HG03460 (cell line): ENCODE measurements around the gene EDC4.
A peak's percentile ranks its signal among the peaks of the same experiment; 100 is the strongest.
"Not testable (repeated sequence)": the region's sequence is repeated elsewhere in the genome, so short reads cannot be mapped to it uniquely, and the experiment has no call there.

Experiments used
- ATAC-seq: cut with Tn5 transposase; IDR thresholded peaks from one replicate; pipeline ENCODE4 v1.9.1; 2021; ENCODE audit not compliant: unreplicated experiment

Gene EDC4, protein sequence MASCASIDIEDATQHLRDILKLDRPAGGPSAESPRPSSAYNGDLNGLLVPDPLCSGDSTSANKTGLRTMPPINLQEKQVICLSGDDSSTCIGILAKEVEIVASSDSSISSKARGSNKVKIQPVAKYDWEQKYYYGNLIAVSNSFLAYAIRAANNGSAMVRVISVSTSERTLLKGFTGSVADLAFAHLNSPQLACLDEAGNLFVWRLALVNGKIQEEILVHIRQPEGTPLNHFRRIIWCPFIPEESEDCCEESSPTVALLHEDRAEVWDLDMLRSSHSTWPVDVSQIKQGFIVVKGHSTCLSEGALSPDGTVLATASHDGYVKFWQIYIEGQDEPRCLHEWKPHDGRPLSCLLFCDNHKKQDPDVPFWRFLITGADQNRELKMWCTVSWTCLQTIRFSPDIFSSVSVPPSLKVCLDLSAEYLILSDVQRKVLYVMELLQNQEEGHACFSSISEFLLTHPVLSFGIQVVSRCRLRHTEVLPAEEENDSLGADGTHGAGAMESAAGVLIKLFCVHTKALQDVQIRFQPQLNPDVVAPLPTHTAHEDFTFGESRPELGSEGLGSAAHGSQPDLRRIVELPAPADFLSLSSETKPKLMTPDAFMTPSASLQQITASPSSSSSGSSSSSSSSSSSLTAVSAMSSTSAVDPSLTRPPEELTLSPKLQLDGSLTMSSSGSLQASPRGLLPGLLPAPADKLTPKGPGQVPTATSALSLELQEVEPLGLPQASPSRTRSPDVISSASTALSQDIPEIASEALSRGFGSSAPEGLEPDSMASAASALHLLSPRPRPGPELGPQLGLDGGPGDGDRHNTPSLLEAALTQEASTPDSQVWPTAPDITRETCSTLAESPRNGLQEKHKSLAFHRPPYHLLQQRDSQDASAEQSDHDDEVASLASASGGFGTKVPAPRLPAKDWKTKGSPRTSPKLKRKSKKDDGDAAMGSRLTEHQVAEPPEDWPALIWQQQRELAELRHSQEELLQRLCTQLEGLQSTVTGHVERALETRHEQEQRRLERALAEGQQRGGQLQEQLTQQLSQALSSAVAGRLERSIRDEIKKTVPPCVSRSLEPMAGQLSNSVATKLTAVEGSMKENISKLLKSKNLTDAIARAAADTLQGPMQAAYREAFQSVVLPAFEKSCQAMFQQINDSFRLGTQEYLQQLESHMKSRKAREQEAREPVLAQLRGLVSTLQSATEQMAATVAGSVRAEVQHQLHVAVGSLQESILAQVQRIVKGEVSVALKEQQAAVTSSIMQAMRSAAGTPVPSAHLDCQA (N-terminal part only)

DNA sequence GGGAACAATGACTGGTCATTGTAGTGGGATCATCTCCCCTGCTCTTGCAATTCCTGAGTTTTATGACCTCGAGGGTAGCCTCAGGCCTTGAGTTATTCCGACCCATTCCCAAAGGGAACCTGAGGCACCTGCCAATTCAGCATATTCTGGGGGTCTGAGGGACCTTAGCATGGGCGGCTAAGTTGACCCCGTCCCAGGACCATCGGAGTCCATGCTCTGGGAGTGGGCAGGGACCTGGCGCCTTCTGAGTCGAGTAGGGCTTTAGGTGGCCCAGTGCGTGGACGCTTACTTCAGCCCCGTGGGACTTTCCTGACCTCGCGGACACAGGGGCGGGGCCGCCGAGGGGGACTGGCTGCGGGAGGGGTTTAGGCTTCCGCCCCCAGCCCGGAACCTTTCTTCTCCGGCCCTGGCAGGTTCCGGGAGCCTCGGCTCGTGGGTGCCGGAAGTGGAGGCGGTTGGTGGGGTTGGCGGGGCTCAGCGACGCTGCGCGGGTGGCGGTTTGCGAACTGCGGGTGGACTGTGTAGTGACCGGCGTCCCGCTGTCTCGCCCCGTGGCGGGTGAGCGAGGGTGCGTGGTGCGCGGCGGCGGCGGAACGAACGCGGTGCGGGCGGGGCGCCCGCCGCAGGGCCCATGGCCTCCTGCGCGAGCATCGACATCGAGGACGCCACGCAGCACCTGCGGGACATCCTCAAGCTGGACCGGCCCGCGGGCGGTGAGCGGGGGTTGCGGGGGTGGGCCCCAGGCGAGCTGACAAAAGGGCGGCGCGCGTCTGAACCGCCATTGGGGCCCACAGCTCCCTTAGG, at the start of gene EDC4:
Gene EDC4 (plus strand): TSS at position 422 of the 804 bp plus-strand sequence. CDS start 210 bp downstream, at position 632.
- peak; percentile 75 for ATAC-seq

DNA sequence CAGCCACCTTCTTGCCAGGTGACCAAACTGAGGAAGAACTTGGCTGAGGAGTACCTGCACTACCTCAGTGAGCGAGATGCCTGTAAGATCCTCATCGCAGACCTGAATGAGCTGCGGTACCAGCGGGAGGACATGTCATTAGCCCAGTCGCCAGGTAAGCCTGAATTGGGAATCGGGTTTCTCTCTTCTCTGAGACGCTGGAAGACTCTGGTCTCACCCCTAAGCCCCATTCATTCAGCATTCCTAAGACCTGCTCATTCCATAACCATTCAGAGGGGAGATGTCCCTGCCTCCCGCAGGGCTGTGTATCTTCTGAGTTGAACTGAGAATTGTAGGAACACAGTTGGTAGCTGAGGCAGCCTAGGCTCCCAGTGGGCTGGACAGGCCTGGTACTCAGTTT, 47.7 kb upstream of the EDC4 start:
- ATAC-seq, result no peak

DNA sequence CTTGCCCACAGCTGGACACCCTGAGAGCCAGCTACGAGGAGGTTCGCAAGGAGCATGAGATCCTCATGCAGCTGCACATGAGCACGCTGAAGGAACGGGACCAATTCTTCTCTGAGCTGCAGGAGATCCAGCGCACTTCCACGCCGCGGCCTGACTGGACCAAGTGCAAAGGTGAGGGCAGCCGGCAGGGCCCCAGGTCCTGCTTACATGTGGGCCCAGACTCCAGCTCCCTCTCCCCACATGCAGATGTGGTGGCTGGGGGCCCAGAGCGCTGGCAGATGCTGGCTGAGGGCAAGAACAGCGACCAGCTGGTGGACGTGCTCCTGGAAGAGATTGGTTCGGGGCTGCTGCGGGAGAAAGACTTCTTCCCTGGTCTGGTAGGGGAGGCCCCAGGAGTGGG, 46.9 kb upstream of the EDC4 start:
- no peak for ATAC-seq

DNA sequence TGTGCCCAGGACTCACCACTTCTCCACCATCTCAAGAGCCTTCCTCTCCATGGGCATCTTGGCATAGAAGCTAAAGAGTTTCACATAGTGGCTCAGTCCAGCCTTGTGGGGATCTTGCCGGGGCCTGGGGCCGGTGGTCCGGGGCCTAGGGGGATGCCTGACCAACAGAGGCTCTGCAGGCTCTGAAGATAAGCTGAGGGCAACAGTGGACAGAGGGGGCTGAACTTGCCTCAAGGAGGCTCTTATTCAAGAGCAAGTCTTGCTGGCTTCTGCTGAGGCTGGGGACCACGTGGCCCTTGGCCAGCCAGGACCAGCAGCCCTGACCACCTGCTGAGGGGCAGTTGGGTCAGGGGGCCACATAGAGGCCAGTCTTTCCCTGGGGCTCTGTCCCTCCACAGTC, 44.2 kb upstream of the EDC4 start:
- no peak for ATAC-seq

DNA sequence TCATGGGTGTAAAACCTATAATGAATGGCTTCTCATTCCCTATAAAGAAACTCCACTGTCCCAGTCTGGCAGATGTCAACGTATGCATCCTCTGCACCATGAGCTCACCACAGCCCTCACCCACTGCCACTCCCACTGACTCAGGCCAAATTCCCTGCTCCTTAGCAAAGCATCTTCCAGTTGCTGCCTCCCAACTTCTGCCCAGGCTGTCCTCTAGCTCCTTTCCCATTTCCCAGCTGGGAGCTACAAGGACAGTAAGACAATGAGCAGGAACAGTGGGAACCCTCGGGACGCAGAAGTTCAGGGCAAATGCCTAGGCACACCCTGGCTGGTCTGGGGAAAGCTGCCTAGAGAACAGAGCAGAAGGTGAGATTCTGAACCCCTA, 39.8 kb upstream of the EDC4 start:
- no peak for ATAC-seq

DNA sequence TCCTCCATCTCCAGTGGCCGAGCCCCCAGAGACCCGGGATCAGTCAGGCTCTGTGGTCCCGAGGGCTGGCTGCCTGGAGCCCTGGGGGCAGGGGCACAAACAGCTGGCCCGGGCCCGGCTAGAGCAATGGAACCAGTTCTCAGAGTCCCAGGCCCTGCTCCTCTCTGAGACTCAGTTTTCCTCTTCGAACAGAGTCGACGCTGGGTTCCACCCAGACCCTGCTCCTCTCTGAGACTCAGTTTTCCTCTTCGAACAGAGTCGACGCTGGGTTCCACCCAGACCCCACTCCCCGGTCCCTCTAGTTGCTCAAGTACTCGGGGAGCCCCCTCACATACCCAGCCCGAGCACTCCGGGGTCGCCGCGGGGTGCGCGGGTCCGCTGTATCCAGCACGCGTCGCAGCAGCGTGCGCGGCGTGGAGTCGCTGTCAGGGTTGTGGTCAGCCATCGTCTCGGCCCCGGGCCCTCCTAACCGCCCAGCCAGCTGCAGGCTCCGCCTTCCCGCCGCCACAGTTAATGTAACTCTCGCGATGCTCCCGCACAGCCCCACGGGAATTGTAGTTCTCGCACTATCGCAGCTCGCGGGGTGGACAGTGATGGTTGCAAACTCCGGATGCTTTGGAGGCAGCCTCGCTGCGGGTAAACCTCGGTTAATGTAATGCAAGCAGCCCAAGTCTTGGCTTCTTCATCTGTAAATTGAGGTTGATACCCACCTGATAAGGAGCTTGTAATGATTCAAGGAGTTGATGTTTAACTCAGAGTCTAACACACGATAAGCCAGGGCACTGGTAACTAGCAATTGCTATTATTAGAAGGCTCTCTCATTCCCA, 39.2 kb upstream of the EDC4 start:
- ATAC-seq, result peak; percentile 96

DNA sequence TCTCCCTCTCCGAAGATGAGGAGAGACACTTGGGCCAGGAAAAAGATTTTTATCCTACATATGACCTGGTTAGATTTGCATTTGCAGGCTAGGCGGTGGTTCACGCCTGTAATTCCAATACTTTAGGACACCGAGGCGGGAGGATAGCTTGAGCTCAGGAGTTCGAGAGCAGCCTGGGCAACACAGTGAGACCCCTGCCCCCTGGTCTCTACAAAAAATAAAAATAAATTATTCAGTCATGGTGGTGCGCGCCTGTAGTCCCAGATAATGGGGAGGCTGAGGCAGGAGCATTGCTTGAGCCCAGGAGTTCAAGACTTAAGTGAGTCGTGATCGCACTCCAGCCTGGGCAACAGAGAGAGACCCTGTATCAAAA, 38.6 kb upstream of the EDC4 start:
- no peak for ATAC-seq

DNA sequence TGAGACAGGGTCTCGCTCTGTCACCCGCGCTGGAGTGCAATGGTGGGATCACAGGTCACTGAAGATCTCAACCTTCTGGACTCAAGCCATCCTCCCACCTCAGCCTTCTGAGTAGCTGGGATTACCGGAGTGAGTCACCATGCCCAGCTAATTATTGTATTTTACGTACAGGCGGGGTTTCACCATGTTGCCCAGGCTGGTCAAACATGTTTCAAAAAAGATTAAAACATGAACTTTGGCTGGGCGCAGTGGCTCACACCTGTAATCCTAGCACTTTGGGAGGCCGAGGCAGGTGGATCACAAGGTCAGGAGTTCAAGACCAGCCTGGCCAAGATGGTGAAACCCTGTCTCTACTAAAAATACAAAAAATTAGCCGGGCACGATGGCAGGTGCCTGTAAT, 35.7 kb upstream of the EDC4 start:
- ATAC-seq, result not testable (repeated sequence)

DNA sequence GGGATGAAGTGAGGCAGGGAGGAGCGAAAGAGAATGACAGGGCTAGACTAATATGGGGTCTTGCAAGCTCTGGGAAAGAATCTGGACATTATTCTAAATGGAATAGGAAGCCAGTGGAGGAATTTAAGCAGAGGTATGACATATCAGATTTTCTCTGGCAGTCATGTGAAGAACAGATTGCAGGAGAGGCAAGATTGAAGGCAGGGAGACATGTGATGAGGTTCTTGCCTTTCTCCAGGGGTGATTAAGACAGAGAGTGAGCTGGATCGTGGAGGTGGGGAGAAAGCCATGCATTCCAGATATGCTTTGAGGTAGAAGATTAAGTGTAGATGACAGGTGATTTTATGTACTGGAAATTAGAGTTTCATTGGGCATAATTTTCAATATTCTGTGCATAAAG, 35.0 kb upstream of the EDC4 start:
- no peak for ATAC-seq

DNA sequence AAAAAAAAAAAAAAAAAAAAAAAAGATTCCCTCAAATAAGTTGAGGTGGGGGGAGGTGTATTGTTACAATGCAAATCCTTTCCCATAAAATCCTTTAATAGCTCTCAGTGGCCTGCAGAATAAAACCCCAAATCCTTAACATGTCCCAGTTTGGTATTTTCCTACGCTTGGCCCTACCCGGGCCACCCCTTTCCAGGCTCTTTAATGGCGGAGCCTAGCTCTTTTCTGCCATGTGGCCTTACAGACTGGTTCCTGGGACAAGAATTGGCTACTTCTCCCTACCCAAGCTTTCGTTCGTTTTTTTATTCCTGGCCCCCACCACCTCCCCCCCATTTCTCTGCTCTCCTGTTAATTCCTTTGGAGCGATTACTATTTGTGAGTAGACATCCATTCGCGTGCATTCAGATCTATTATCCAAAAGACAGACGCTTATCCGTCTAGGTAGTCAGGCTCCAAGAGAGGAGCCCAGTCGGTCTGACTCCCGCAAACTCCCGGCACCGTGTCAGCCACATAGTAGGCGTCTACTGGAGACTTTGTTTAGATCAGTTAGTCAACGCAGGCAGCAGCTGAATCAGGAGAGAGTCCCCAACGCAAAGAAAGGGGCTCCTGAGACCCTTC, 31.5 kb upstream of the EDC4 start:
- no peak for ATAC-seq

DNA sequence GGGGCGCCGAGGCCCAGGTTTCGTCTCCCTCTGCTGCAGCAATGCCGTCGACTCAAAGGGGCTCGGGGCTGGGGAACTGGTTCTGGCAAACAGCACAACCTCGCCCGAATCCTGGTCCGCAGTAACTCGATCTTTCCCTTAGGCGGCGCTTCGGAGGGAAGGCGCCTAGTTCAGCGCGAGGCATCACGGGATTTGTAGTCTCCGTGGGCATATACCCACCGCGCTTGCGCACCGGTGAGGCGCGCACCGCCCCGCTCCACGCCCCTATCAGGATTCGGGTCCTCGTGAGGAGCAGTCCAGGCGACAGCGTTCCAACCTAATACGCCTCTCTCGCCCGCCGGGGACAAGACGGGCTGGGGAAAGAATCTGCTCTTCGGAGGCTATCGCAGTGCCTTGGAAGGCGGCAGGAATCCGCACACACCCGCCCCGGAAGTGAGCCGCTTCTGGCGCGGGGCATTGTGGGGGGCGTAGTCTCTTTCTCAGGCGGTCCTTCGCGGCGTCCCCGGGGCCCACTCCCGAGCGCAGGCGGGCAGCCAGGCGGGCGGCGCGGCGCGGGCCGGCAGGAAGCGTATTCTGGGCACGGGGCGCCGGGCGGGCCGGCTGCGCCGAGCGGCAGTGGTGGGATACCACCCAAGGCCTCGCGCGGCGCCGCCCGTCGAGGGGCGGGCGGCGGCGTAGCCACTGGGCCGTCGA, 30.9 kb upstream of the EDC4 start, which contains the start of gene THAP11:
Gene THAP11 (plus strand): TSS at position 505 of the 693 bp plus-strand sequence. CDS start 235 bp downstream, outside the sequence.
- ATAC-seq, result peak; percentile 41

DNA sequence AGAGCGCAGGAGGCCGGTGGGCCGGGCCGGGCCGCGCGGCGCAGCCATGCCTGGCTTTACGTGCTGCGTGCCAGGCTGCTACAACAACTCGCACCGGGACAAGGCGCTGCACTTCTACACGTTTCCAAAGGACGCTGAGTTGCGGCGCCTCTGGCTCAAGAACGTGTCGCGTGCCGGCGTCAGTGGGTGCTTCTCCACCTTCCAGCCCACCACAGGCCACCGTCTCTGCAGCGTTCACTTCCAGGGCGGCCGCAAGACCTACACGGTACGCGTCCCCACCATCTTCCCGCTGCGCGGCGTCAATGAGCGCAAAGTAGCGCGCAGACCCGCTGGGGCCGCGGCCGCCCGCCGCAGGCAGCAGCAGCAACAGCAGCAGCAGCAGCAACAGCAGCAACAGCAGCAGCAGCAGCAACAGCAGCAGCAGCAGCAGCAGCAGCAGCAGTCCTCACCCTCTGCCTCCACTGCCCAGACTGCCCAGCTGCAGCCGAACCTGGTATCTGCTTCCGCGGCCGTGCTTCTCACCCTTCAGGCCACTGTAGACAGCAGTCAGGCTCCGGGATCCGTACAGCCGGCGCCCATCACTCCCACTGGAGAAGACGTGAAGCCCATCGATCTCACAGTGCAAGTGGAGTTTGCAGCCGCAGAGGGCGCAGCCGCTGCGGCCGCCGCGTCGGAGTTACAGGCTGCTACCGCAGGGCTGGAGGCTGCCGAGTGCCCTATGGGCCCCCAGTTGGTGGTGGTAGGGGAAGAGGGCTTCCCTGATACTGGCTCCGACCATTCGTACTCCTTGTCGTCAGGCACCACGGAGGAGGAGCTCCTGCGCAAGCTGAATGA, 30.1 kb upstream of the EDC4 start:
- peak; percentile 17 for ATAC-seq

DNA sequence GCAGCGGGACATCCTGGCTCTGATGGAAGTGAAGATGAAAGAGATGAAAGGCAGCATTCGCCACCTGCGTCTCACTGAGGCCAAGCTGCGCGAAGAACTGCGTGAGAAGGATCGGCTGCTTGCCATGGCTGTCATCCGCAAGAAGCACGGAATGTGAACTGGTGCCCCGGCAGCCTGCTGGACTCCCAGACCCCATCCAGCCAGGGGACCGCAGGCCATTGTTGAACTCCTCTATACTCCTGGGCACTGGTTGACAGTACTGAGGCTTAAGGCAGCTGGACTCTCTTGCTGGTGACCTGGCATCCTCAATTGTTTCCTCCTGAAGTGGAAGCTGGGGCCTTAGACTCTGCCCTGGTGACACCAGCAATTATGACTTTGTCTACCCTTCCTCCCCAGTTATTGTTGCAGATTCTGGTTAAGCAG, 29.5 kb upstream of the EDC4 start:
- no peak for ATAC-seq

DNA sequence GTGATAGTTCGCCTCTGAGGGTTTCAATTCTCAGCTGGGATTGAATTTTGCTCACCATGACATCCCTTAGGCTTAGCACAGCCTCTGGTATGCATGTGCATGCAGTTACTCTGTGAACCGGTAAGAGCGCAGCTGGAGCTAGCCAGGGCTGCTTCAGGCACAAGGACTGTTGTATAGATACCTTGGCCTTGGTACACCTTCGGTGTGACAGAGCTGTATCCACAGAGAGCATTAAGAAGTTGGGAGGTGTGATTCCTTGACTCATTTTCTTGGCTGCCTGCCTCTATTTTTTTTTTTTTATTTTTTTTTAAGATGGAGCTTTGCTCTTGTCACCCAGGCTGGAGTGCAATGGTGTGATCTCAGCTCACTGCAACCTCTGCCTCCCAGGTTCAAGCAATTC, 28.4 kb upstream of the EDC4 start:
- no peak for ATAC-seq

DNA sequence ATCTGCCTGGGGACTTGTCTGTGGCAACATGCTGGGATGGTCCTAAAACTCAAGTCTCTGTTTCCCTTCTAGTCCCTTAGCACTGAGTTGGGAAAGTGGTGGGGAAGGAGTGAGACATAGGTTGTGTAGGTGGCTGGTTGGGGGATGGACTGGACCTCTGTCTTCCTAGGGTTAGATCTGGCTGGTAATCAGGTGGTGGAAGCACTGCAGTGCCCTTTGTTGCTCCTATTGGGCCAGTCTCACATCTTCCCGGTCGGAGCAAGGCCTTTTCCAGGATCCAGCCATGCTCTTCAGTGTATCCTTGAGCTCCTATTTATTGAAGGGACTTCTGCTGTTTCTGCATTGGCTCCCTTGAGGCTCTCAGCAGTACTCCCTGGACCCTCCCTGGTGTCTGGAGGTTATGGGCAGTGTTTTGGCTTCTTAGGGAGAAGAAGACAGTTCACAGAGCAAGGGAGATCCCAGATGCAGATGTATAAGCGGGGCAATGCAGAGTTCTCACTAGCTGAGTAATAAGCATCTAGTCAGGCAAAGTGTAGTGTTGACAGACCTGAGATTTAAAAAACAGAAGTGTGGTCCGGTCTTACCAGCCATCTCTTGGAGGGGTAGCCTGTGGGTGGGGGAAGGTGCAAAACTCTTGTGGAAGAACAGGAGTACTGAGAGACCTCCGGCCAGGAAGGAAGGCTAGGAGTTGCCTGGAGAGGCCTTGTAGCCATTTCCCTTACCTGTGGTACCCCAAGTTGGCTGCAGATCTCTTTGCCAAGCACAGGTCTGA, 27.4 kb upstream of the EDC4 start:
- ATAC-seq, result no peak

DNA sequence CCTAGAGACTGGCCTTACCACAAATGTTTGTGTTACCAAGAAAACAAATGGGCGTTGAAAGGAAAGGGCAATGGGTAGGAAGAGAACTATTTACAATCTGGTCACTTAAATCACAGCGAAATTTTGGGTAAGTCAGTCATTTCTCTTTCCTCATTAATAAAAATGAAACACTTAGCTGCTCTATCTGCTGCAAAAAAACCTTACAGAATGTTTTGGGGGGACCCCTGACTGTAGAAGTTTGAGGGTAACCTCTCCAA, 26.9 kb upstream of the EDC4 start:
- ATAC-seq, result no peak
